Peyer's patch (tissue), 4 donors: ENCODE measurements around the gene PDSS1. TPM values are rescaled to one million over a fixed set of nuclear protein-coding genes. Genes with fewer than 3 reads are reported as not detected.
A peak's percentile ranks its signal among the peaks of the same experiment; 100 is the strongest.

Experiments
- DNase-seq, 3 donors: peaks; one replicate each; pipeline ENCODE4 v3.0.0-alpha.2; 2017 to 2019
- H3K27ac ChIP-seq, 4 donors: fragments of 200-600 bp; sonication (generic); one replicate each; pipeline ENCODE4 v1.5.1; 2016 to 2019
- H3K27me3 ChIP-seq, 2 donors: fragments of 200-600 bp; sonication (generic); one replicate each; pipeline ENCODE4 v1.5.1; 2019
- H3K36me3 ChIP-seq, 3 donors: fragments of 200-600 bp; sonication (generic); one replicate each; pipeline ENCODE4 v1.5.1; 2016 to 2019
- H3K4me1 ChIP-seq, 4 donors: fragments of 200-600 bp; sonication (generic); one replicate each; pipeline ENCODE4 v1.5.1; 2016 to 2019
- H3K4me3 ChIP-seq, 4 donors: fragments of 200-600 bp; sonication (generic); 1 replicate in 3 of 4; 2 replicates in 1 of 4; pipeline ENCODE4 v1.5.1; 2016 to 2019; ENCODE audit warnings: mild to moderate bottlenecking in 1 of 4
- H3K9me3 ChIP-seq, 4 donors: fragments of 200-600 bp; sonication (generic); one replicate each; pipeline ENCODE4 v1.5.1; 2016 to 2019; ENCODE audit warnings: mild to moderate bottlenecking in 1 of 4
- POLR2A ChIP-seq, 2 donors: fragments of 450-650 bp; IDR thresholded peaks; one replicate each; pipeline ENCODE4 v1.5.1; 2017; ENCODE audit warnings: antibody characterized with exemption in 2 of 2, mild to moderate bottlenecking in 2 of 2, moderate library complexity in 2 of 2
- total RNA-seq, 4 donors: library from RNA; depleted of rRNA; stranded (reverse); fragments of >200 nt; gene quantifications; one replicate each; pipeline ENCODE4 v1.1.0, GENCODE V29; 2016
- TF ChIP-seq, protein P1 (sequence below), 6 experiments: fragments of 450-650 bp in 4 of 6; fragments of 200-600 bp in 2 of 6; sonication (generic) in 1 of 6; IDR thresholded peaks; one replicate each; pipeline ENCODE4 v1.5.1; 2017 to 2019; ENCODE audit warnings: antibody characterized with exemption in 6 of 6, mild to moderate bottlenecking in 3 of 6, moderate library complexity in 1 of 6

Gene PDSS1
- total RNA-seq, 4 donors from 2014 or later: 26.2 to 41.0 (median 32.3) TPM

DNA sequence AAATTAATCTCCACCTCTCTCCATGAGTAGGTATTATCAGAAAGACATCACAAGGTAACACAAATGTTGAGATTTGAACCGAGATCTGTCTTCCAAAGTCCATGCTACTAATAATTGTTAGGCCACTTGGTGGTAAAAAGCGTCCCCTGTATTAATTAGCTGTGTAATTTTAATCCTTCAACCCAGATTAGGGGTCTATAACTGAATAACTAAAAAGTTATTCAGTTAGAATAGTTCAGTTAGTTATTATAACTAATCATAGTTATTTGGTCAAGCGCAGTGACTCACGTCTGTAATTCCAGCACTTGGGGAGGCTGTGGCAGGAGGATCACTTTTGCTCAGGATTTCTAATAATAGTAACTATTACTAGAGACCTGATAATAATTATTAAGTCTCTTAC, 5.6 kb downstream of the PDSS1 start:
- Histone ChIP-seq H3K27me3 (no peaks in the 10 kb centered on the region), H3K9me3 (no peaks in the 10 kb centered on the region), H3K36me3 (peaks cover 0 to 36% (median 0%) of the 10 kb centered on the region in 3 donors), H3K27ac (no peak overlapping the region), H3K4me1 (peaks cover 3 to 28% (median 7%) of the 10 kb centered on the region in 4 donors), H3K4me3 (no peak overlapping the region)
- no peak for TF ChIP-seq POLR2A (IDR thresholded peaks at IDR 0.05)
- TF ChIP-seq, protein P1, sequence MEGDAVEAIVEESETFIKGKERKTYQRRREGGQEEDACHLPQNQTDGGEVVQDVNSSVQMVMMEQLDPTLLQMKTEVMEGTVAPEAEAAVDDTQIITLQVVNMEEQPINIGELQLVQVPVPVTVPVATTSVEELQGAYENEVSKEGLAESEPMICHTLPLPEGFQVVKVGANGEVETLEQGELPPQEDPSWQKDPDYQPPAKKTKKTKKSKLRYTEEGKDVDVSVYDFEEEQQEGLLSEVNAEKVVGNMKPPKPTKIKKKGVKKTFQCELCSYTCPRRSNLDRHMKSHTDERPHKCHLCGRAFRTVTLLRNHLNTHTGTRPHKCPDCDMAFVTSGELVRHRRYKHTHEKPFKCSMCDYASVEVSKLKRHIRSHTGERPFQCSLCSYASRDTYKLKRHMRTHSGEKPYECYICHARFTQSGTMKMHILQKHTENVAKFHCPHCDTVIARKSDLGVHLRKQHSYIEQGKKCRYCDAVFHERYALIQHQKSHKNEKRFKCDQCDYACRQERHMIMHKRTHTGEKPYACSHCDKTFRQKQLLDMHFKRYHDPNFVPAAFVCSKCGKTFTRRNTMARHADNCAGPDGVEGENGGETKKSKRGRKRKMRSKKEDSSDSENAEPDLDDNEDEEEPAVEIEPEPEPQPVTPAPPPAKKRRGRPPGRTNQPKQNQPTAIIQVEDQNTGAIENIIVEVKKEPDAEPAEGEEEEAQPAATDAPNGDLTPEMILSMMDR (IDR thresholded peaks at IDR 0.05): no peak
- no peak for DNase-seq

DNA sequence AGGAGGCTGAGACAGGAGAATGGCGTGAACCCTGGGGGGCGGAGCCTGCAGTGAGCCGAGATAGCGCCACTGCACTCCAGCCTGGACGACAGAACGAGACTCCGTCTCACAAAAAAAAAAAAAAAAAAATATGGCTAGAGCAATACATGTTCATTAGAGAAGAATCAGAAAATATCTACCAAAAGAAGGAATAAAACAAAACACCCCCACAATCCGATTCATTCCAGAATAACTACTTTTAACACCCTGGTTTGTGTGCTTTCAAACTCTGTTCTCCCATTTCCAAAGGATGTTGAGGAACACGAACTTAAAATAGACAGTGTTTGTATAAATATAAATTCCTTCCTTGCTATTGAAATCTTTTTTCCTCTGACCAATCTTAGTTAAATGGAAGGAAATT, 6.5 kb downstream of the PDSS1 start:
- TF ChIP-seq POLR2A (IDR thresholded peaks at IDR 0.05): no peak
- TF ChIP-seq, protein P1 (IDR thresholded peaks at IDR 0.05): no peak
- no peaks in the 10 kb centered on the region for H3K27me3 ChIP-seq

GRCh38 chr10:26706206-26706605, 8.7 kb downstream of the PDSS1 start:
- no peak for DNase-seq
- Histone ChIP-seq H3K9me3 (no peaks in the 10 kb centered on the region), H3K4me1 (peaks cover 0 to 10% (median 4%) of the 10 kb centered on the region in 4 donors), H3K27ac (no peak overlapping the region), H3K27me3 (no peaks in the 10 kb centered on the region), H3K36me3 (peaks cover 0 to 53% (median 0%) of the 10 kb centered on the region in 3 donors), H3K4me3 (no peak overlapping the region)
- no peak for TF ChIP-seq POLR2A (IDR thresholded peaks at IDR 0.05)
- TF ChIP-seq, protein P1 (IDR thresholded peaks at IDR 0.05): no peak

More for the DNA sequence above, 6.5 kb downstream of the PDSS1 start:
- Histone ChIP-seq H3K9me3 (no peaks in the 10 kb centered on the region), H3K36me3 (peaks cover 0 to 44% (median 0%) of the 10 kb centered on the region in 3 donors), H3K27ac (no peak overlapping the region), H3K4me3 (no peak overlapping the region), H3K4me1 (peaks cover 0 to 20% (median 4%) of the 10 kb centered on the region in 4 donors)
- DNase-seq: no peak

DNA sequence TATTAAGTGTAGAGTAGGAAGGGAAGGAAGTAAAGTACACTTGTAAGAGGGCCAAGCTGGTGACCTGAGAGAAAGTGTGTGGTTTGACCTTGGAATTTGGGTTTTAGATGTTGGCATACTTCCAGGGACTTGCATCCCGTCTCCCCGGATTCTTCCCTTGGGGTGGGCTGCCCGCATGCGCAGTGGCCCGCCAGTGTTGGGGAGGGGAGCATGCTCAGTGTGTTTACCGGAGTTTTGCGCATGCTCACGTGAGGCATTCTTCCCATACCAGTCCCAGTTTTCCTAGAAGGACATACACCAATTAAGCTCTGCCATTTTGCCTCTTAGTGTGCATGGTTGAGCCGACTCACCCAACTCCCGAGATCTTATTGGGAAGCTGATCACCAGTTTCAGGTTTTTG, 9.4 kb downstream of the PDSS1 start:
- H3K4me1 ChIP-seq: peaks cover 0 to 7% (median 2%) of the 10 kb centered on the region in 4 donors
- no peak for DNase-seq
- no peak overlapping the region for H3K4me3 ChIP-seq
- H3K27ac ChIP-seq: no peak overlapping the region
- H3K9me3 ChIP-seq: no peaks in the 10 kb centered on the region
- TF ChIP-seq, protein P1 (IDR thresholded peaks at IDR 0.05): no peak
- no peak for TF ChIP-seq POLR2A (IDR thresholded peaks at IDR 0.05)
- H3K27me3 ChIP-seq: no peaks in the 10 kb centered on the region
- peaks cover 0 to 53% (median 0%) of the 10 kb centered on the region in 3 donors for H3K36me3 ChIP-seq

DNA sequence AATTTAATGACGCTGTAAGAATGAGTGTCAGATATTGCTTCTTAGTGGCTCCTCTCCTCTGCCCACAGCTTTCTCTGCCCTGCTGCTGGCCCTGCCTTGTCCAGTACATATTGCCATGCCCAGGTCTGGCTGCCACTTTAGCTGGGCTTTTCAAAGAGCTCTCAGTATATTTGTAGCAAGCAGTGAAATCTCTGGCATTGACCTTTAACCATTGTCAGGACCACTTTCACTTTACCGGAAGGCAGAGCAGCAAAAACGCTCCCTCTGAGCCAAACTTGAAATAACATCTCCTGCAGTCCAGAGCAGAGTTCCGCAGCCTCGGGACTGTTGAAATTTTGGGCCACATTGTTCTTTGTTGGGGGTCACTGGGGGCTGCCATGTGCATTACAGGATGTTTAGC, 13.8 kb downstream of the PDSS1 start:
- peaks cover 0 to 34% (median 0%) of the 10 kb centered on the region in 3 donors for H3K36me3 ChIP-seq
- peak overlapping the region in 1 of 4 donors; percentile 60 for H3K27ac ChIP-seq
- DNase-seq: no peak
- H3K27me3 ChIP-seq: no peaks in the 10 kb centered on the region
- no peaks in the 10 kb centered on the region for H3K9me3 ChIP-seq
- no peak for TF ChIP-seq POLR2A (IDR thresholded peaks at IDR 0.05)
- TF ChIP-seq, protein P1 (IDR thresholded peaks at IDR 0.05): no peak
- no peak overlapping the region for H3K4me3 ChIP-seq
- H3K4me1 ChIP-seq: peaks cover 0 to 17% (median 3%) of the 10 kb centered on the region in 4 donors
